Osteoblast (primary cell): ENCODE data around the gene SAMD4A. TPM values are rescaled to one million over a fixed set of nuclear protein-coding genes. Genes with fewer than 3 reads are reported as not detected.

ENCODE experiments used
- DNase-seq: peaks from one replicate; pipeline ENCODE4 v3.0.0; 2011; ENCODE audit warnings: low spot score, mixed read lengths; ENCODE audit not compliant: insufficient read length; ENCODE audit errors: missing footprints
- H2AFZ ChIP-seq: 2 replicates; pipeline ENCODE4 v1.6.0; 2011; ENCODE audit warnings: mild to moderate bottlenecking, low read length
- H3K27ac ChIP-seq: 2 replicates; pipeline ENCODE4 v1.5.1; 2011; ENCODE audit warnings: mild to moderate bottlenecking, low read depth, low read length, moderate library complexity
- H3K27me3 ChIP-seq: 2 replicates; pipeline ENCODE4 v1.6.0; 2012; ENCODE audit warnings: mild to moderate bottlenecking, control low read depth, inconsistent platforms, low read length, moderate library complexity; ENCODE audit not compliant: insufficient read depth
- H3K36me3 ChIP-seq: 2 replicates; pipeline ENCODE4 v1.5.1; 2011; ENCODE audit warnings: mild to moderate bottlenecking, low read length, control low read depth, moderate library complexity; ENCODE audit not compliant: insufficient read depth
- H3K4me1 ChIP-seq: 2 replicates; pipeline ENCODE4 v1.5.1; 2011; ENCODE audit warnings: mild to moderate bottlenecking, low read length, control low read depth, moderate library complexity; ENCODE audit not compliant: insufficient read depth
- H3K4me2 ChIP-seq: 2 replicates; pipeline ENCODE4 v1.6.0; 2011; ENCODE audit warnings: mild to moderate bottlenecking, low read length; ENCODE audit not compliant: insufficient read depth
- H3K4me3 ChIP-seq: fragments of 200-600 bp; sonication (generic); 3 replicates; pipeline ENCODE4 v1.5.1; 2012; ENCODE audit warnings: mild to moderate bottlenecking, low read length, inconsistent platforms; ENCODE audit not compliant: insufficient read depth
- H3K79me2 ChIP-seq: 2 replicates; pipeline ENCODE4 v1.6.0; 2012; ENCODE audit warnings: mild to moderate bottlenecking, low read length, control low read depth, inconsistent platforms; ENCODE audit not compliant: insufficient read depth
- H3K9me3 ChIP-seq: 2 replicates; pipeline ENCODE4 v1.5.1; 2011; ENCODE audit warnings: low read depth, low read length, control low read depth
- H4K20me1 ChIP-seq: 2 replicates; pipeline ENCODE4 v1.6.0; 2012; ENCODE audit warnings: mild to moderate bottlenecking, low read length, control low read depth; ENCODE audit not compliant: insufficient read depth
- CTCF ChIP-seq: IDR thresholded peaks from 2 replicates; pipeline ENCODE4 v1.5.1; 2011; ENCODE audit warnings: mild to moderate bottlenecking, low read depth, low read length, moderate library complexity; ENCODE audit errors: extremely low read depth
- total RNA-seq: library from RNA; depleted of rRNA; stranded (reverse); fragments of >200 nt; gene quantifications from 2 replicates; pipeline ENCODE4 v1.2.3, GENCODE V29; 2012

SAMD4A gene
- total RNA-seq, 1 donor = 26.1 TPM

GRCh38 chr14:54784657-54785056 is 217.7 kb downstream of the SAMD4A start:
- Histone ChIP-seq H3K27me3 (no peaks in the 10 kb centered on the region), H4K20me1 (no peaks in the 10 kb centered on the region), H3K4me1 (no peaks in the 10 kb centered on the region), H3K27ac (no peak overlapping the region), H2AFZ (no peak overlapping the region), H3K79me2 (no peaks in the 10 kb centered on the region), H3K9me3 (no peaks in the 10 kb centered on the region), H3K4me2 (no peak overlapping the region), H3K36me3 (peaks cover 43% of the 10 kb centered on the region), H3K4me3 (no peak overlapping the region)
- no peak for TF ChIP-seq CTCF
- DNase-seq = no peak

DNA sequence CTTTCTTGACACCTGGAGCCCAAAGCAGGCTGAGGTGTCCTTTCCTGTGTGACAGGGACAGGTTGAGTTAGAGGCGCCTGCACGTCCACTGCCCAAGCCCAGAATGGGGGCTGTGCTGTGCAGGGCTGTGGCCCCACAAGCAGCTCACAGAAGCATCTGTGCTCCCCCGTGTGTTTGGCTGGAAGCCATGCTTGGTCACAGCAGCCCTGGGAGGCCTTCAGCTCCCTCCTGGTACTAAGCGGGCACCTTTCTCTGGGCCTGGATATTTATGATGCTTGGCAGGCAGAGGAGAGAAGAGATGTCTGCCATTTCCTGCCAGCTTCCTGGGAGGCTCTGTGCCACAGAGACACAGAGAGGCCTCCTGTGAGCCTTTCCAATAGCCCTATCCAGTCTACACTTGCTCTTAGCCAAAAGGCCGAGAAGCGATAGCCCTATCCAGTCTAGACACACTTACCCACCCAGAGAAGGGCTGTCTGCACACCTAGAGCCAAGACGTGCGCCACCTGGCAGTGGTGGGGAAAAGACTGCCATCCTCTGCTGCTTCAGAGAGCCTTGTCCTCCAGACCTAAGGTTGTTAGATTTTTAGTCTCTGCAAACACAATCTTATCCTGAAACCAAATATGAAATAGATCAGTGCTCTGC is 218.3 kb downstream of the SAMD4A start:
- Histone ChIP-seq H3K4me2 (no peak overlapping the region), H3K9me3 (no peaks in the 10 kb centered on the region), H3K27me3 (no peaks in the 10 kb centered on the region), H3K36me3 (peaks cover 41% of the 10 kb centered on the region), H2AFZ (no peak overlapping the region), H3K79me2 (no peaks in the 10 kb centered on the region), H3K4me3 (no peak overlapping the region), H3K4me1 (no peaks in the 10 kb centered on the region), H4K20me1 (no peaks in the 10 kb centered on the region), H3K27ac (no peak overlapping the region)
- no peak for DNase-seq
- no peak for TF ChIP-seq CTCF

DNA sequence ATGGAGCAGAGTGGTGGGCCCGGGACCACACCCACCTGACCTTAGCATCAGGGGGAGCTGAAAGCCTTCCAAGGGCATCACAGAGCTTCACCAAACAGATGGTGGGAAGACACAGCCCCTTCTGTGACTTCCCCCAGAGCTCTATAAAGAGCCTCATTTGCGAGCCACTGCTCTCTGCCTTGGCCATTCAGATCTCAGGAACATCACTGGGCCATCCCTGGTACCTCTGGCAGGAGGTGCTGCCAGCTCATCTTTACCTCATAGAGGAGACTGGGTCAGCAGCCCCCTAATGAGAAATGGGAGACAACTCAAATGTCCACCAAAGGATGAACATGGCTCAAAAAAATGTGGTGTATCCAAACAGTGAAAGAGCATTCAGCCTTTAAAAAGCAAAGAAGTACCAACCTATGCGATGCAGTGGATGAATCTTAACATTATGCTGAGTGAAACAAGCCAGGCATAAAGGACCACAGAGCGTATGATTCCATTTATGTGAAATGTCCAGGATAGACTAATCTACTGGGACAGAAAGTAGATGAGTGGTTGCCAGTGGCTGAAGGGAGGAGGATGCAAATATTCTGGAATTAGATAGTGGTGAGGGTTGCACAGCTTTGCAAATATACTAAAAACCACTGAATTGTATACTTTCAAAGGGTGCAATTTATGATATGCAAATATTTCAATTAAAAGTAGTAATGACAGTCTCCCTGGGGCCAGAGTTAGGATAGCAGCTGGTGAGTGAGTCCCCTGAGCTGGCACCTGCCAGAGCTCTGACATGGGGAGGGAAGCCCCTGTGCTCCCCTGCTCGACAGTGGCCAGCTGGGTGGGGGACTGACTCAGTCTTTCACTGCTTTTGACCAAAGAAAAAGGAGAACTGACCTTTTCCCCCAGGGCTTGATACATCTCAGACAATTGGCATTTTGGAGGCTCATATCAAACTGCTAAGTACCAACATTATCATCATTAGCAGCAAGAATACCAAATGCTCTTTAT is 219.1 kb downstream of the SAMD4A start:
- Histone ChIP-seq H3K36me3 (peaks cover 45% of the 10 kb centered on the region), H3K27ac (no peak overlapping the region), H2AFZ (no peak overlapping the region), H3K4me3 (no peak overlapping the region), H3K79me2 (no peaks in the 10 kb centered on the region), H3K9me3 (no peaks in the 10 kb centered on the region), H3K27me3 (no peaks in the 10 kb centered on the region), H3K4me2 (no peak overlapping the region), H3K4me1 (no peaks in the 10 kb centered on the region), H4K20me1 (no peaks in the 10 kb centered on the region)
- DNase-seq = no peak
- no peak for TF ChIP-seq CTCF

DNA sequence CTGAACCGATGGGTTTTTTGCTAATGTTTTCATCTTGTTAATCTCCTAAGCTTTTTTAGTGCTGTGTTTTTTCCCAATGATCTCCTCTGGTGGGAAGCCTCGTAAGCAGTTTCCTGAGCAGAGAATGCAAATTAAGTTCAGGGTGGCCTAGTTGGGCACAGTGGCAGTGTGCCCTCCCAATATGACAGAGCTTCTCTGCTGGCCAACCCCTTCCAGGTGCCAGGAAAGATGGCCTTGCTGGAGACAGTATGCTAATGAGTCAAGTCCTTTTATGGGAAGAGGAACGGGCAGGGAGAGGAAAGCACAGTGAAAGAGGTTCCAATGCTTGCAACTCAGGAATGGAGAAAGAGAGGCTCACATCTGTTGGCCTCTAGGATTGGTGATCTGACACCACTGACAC is 219.9 kb downstream of the SAMD4A start:
- H3K36me3 ChIP-seq = peaks cover 39% of the 10 kb centered on the region
- no peaks in the 10 kb centered on the region for H4K20me1 ChIP-seq
- no peak overlapping the region for H3K4me3 ChIP-seq
- no peak overlapping the region for H3K27ac ChIP-seq
- H3K27me3 ChIP-seq = no peaks in the 10 kb centered on the region
- H3K4me2 ChIP-seq = no peak overlapping the region
- TF ChIP-seq CTCF = no peak
- H3K9me3 ChIP-seq = no peaks in the 10 kb centered on the region
- no peaks in the 10 kb centered on the region for H3K4me1 ChIP-seq
- no peaks in the 10 kb centered on the region for H3K79me2 ChIP-seq
- no peak for DNase-seq
- no peak overlapping the region for H2AFZ ChIP-seq
